Subcutaneous adipose tissue (tissue), 4 donors: Measurements from ENCODE around the gene AADAT. TPM values are rescaled to one million over a fixed set of nuclear protein-coding genes. Genes with fewer than 3 reads are reported as not detected.

Experiments used
- total RNA-seq, 4 donors: library from RNA; depleted of rRNA; stranded (reverse); fragments of >200 nt; gene quantifications; one replicate each; pipeline ENCODE4 v1.1.0, GENCODE V29; 2016
- TF ChIP-seq, protein P1 (sequence below): fragments of 450-650 bp; IDR thresholded peaks from one replicate; pipeline ENCODE4 v1.5.1; 2016; ENCODE audit warnings: low read depth, mild to moderate bottlenecking, control low read depth, antibody characterized with exemption, moderate library complexity

The AADAT gene
- total RNA-seq = 1 to 10 TPM; 4.1 to 8.8 (median 5.6) TPM

DNA sequence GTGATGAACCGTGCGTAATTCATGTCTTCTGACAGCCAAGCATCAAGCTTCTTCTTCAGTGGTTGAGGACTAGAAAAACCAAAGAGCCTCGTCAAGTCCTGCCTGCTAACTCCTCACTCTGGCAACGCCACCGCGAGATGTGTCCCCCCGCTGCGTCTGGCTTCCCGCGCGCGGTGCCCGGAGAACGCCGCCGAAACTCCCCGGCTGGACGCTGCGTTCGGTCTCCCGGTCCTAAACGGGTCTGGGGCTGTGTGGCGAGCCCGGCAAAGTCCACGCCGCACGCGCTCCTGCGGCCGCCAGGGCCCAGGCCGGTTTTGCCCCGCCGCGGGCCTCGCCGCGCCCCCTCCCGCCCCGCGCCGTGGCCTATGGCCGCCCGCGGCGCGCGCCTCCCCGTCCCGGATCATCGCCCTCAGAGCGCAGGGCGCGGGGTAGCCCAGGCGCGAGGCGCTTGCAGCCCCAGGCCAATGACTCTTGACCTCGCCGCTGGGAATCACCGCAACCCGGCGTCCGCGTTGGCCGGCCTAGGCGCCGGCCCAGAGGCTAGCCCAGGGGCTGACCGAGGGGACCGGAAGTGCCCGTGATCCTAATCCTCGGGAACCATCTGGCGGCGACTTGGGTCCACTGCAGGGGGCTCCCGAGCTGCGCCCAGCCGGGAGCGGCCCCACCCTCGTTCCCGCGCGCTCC, at the start of gene AADAT:
Gene AADAT (minus strand): TSS at position 289 of the 684 bp plus-strand sequence. CDS start 266 bp downstream, at position 23.
- TF ChIP-seq, protein P1, sequence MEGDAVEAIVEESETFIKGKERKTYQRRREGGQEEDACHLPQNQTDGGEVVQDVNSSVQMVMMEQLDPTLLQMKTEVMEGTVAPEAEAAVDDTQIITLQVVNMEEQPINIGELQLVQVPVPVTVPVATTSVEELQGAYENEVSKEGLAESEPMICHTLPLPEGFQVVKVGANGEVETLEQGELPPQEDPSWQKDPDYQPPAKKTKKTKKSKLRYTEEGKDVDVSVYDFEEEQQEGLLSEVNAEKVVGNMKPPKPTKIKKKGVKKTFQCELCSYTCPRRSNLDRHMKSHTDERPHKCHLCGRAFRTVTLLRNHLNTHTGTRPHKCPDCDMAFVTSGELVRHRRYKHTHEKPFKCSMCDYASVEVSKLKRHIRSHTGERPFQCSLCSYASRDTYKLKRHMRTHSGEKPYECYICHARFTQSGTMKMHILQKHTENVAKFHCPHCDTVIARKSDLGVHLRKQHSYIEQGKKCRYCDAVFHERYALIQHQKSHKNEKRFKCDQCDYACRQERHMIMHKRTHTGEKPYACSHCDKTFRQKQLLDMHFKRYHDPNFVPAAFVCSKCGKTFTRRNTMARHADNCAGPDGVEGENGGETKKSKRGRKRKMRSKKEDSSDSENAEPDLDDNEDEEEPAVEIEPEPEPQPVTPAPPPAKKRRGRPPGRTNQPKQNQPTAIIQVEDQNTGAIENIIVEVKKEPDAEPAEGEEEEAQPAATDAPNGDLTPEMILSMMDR = no peak

DNA sequence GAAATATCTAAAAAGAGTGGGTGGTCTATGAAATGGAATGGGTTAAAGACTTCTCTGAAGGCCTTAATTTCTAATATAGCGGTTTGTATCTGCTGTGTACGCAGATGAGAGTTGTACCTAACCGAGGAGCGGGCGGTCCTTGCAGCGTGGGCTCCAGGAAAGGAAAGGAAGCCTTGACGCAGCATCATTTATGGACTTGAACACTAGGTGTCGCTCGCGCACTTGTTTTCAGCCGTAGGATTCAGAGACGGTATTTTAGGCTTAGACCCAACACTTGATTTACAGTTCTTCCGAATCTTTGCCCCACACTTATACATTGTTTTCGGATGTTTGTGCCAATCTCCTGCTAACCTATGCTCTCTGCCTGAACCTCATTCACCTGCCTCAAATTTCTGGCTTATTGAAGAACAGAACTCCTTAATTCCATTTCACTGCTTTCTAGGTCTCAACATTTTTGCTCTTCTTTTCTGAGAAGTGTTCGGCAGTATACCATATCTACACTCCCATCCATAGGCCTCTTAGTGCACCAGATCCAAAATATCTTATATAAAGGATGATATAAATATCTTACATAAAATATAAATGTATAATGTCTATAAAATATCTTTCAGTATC, 48.9 kb upstream of the AADAT start:
- TF ChIP-seq, protein P1 = no peak

DNA sequence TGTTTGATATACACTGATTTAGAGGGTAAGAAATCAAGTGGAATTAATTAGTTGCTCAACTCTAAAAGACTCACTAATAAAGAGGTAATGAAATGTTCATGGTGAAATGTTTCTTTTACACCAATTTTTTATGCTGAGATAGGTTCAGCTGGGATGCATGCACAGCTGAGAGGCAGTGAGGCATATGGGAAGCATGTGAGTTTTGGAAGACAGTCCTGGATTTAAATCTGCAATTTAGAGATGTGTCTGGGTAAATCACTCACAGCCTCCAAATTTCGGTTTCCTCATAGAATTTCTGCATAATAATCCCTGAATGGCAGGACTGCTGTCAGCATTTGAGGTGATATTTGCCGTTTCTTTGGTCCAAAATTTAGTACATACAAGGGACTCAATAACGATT, 48.2 kb upstream of the AADAT start:
- TF ChIP-seq, protein P1 = no peak

DNA sequence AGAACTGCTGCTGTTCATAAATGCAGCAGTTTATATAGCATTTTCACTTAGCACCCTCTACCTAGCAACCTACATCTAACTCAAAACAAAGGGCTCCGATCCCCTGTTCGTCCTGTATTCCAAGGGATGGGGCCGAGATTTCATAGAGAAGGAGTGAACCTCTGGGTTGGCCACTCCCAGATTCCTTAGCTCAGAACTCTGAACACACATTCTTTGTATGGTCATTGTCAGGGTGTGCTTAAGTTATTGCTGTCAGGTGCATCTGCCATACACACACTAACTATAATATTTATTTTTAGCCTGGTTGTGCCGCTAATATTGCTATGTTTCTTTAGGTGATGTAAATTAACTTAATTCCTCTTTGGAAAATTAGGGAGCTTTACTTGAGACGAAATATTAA, 47.7 kb upstream of the AADAT start:
- TF ChIP-seq, protein P1 = no peak

DNA sequence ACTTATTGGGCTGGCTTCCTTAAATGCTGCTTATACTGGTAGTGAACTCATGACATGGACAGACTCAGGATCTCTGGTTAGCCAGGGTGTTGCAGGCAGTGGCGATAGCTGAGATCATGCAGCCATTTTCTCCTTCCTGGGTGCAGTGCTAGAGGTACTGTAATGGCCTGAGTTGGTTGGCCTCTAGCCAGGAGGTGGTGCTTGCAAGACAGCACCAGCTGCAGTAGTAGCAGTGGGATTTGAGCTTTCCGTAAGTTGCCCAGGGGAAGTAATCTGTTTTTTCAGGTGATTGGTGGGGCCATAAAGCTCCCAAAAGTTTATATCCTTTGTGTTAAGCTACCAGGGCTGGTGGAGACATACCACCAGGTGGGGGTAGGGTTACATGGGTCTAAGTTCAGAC, 45.1 kb upstream of the AADAT start:
- TF ChIP-seq, protein P1 = no peak

DNA sequence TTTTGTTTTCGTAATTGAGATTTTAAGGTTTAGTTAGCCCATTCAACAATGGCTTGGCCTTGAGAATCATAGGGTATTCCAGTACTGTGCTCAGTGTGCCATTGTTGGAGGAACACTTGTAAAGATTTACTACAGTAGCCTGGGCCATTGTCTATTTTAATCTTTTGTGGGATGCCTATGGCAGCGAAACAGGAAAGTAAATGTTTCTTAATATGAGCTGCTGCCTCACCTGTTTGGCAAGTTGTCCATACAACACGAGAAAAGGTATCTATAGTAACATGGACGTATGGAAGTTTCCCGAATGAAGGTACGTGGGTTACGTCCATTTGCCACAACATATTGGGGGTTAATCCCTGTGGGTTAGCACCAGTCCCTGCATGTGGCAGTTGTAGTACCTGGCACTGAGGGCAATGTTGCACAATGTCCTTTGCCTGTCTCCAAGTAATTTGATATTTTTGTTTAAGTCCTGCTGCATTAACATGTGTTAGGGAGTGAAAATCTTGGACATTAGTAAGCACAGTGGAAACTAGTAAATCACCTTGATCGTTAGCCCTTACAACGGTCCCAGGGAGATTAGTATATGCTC, 38.6 kb upstream of the AADAT start:
- TF ChIP-seq, protein P1 = no peak

DNA sequence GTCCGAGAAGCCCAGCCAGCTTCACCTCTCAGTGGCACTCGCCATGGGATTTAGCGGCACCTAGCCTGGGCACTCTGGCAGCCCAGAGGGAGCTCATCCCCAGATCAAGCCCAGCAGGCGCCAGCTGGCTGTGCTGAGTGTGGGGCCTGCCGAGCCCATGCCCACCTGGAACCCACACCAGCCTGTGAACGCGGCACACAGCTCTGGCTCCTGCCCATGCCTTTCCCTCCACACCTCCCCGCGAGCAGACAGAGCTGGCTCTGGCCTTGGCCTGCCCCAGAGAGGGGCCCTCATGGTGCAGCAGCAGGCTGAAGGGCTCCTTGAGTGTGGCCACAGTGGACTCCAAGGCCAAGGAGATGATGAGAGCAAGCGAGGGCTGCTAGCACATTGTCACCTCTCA, 38.0 kb upstream of the AADAT start:
- TF ChIP-seq, protein P1 = no peak
